Measurements from ENCODE around the gene SLC45A1.
"Not testable (repeated sequence)": the region's sequence is repeated elsewhere in the genome, so short reads cannot be mapped to it uniquely, and the experiment has no call there.

SLC45A1 gene

GRCh38 chr1:8317647-8318381 lies at the start of gene SLC45A1:
TSS of gene SLC45A1 (plus strand) at chr1:8318114. CDS start at chr1:8324330, 6,216 bp downstream.
- peak; percentile 69 for DNase-seq (ENCODE audit: low read depth)

GRCh38 chr1:8273036-8273435 lies 44.9 kb upstream of the SLC45A1 start:
- DNase-seq (ENCODE audit: low read depth): no peak

- DNase-seq (ENCODE audit: low read depth): no peak
These were observed 43.6 kb upstream of the SLC45A1 start for GRCh38 chr1:8274352-8274751.

- peak; percentile 28 for DNase-seq (ENCODE audit: low read depth)
These were observed 41.6 kb upstream of the SLC45A1 start for GRCh38 chr1:8276173-8276914.

- no peak for DNase-seq (ENCODE audit: low read depth)
These were observed 41.0 kb upstream of the SLC45A1 start for GRCh38 chr1:8276932-8277331.

GRCh38 chr1:8278677-8279076 lies 39.2 kb upstream of the SLC45A1 start:
- not testable (repeated sequence) for DNase-seq (ENCODE audit: low read depth)

- no peak for DNase-seq (ENCODE audit: low read depth)
These were observed 35.9 kb upstream of the SLC45A1 start for GRCh38 chr1:8281843-8282509.

GRCh38 chr1:8283058-8283884 lies 34.6 kb upstream of the SLC45A1 start:
- peak; percentile 15 for DNase-seq (ENCODE audit: low read depth)

- DNase-seq (ENCODE audit: low read depth): peak; percentile 49
These were observed 33.8 kb upstream of the SLC45A1 start for GRCh38 chr1:8284127-8284526.

- no peak for DNase-seq (ENCODE audit: low read depth)
These were observed 32.8 kb upstream of the SLC45A1 start for GRCh38 chr1:8285103-8285502.

GRCh38 chr1:8285965-8286364 lies 31.9 kb upstream of the SLC45A1 start:
- DNase-seq (ENCODE audit: low read depth): no peak

GRCh38 chr1:8293118-8293517 lies 24.8 kb upstream of the SLC45A1 start:
- DNase-seq (ENCODE audit: low read depth): no peak

GRCh38 chr1:8293641-8294169 lies 24.2 kb upstream of the SLC45A1 start:
- no peak for DNase-seq (ENCODE audit: low read depth)

- no peak for DNase-seq (ENCODE audit: low read depth)
These were observed 23.7 kb upstream of the SLC45A1 start for GRCh38 chr1:8294170-8294697.

GRCh38 chr1:8297245-8297644 lies 20.7 kb upstream of the SLC45A1 start:
- DNase-seq (ENCODE audit: low read depth): no peak

- DNase-seq (ENCODE audit: low read depth): no peak
These were observed 18.0 kb upstream of the SLC45A1 start for GRCh38 chr1:8299963-8300362.

- DNase-seq (ENCODE audit: low read depth): no peak
These were observed 15.6 kb upstream of the SLC45A1 start for GRCh38 chr1:8302081-8302956.

- peak; percentile 25 for DNase-seq (ENCODE audit: low read depth)
These were observed 14.8 kb upstream of the SLC45A1 start for GRCh38 chr1:8303141-8303540.

- DNase-seq (ENCODE audit: low read depth): no peak
These were observed 14.0 kb upstream of the SLC45A1 start for GRCh38 chr1:8303876-8304275.

- no peak for DNase-seq (ENCODE audit: low read depth)
These were observed 10.3 kb upstream of the SLC45A1 start for GRCh38 chr1:8307628-8308027.
